GM12892 (cell line): Measurements from ENCODE around the gene CAP2.
"Not testable (repeated sequence)": the region's sequence is repeated elsewhere in the genome, so short reads cannot be mapped to it uniquely, and the experiment has no call there.

Source experiments
- DNase-seq: peaks from one replicate; pipeline ENCODE4 v3.0.0; 2011; ENCODE audit not compliant: insufficient read length
- FAIRE-seq: peaks from 2 replicates; lab custom pipeline; 2011; peaks lifted over from hg19 to GRCh38; lab: Jason Lieb, UNC
- POLR2A ChIP-seq: IDR thresholded peaks from 2 replicates; pipeline ENCODE4 v1.6.1; 2011; ENCODE audit warnings: low read depth, low read length, control low read depth
- POLR2AphosphoS5 ChIP-seq: IDR thresholded peaks from 2 replicates; pipeline ENCODE4 v1.6.1; 2011; ENCODE audit warnings: low read depth, low read length, control low read depth
- TAF1 ChIP-seq: IDR thresholded peaks from 2 replicates; pipeline ENCODE4 v1.6.1; 2011; ENCODE audit warnings: low read depth, mild to moderate bottlenecking, control low read depth, low read length, borderline replicate concordance

The CAP2 gene

GRCh38 chr6:17367868-17368267 is 25.5 kb upstream of the CAP2 start:
- no peak for DNase-seq
- no peak for TF ChIP-seq POLR2AphosphoS5
- TF ChIP-seq TAF1 = no peak
- TF ChIP-seq POLR2A = no peak
- FAIRE-seq = no peak

- no peak for FAIRE-seq
- TF ChIP-seq POLR2AphosphoS5 (no peak), POLR2A (no peak), TAF1 (no peak)
- no peak for DNase-seq
Observed at GRCh38 chr6:17381424-17382147, 11.8 kb upstream of the CAP2 start.

GRCh38 chr6:17385660-17386059 is 7.7 kb upstream of the CAP2 start:
- TF ChIP-seq POLR2AphosphoS5 (no peak), TAF1 (no peak), POLR2A (no peak)
- FAIRE-seq (no peak), DNase-seq (no peak)

GRCh38 chr6:17388365-17388764 is 5.0 kb upstream of the CAP2 start:
- FAIRE-seq (no peak), DNase-seq (no peak)
- TF ChIP-seq POLR2AphosphoS5 = no peak
- TF ChIP-seq TAF1 = no peak
- TF ChIP-seq POLR2A = no peak

GRCh38 chr6:17389274-17389847 is 4.0 kb upstream of the CAP2 start:
- TF ChIP-seq POLR2A = no peak
- TF ChIP-seq TAF1 = no peak
- no peak for TF ChIP-seq POLR2AphosphoS5
- FAIRE-seq (no peak), DNase-seq (no peak)

GRCh38 chr6:17390276-17390675 is 3.1 kb upstream of the CAP2 start:
- no peak for DNase-seq
- FAIRE-seq = no peak
- no peak for TF ChIP-seq TAF1
- TF ChIP-seq POLR2AphosphoS5 = no peak
- no peak for TF ChIP-seq POLR2A

GRCh38 chr6:17391976-17392375 is 1.4 kb upstream of the CAP2 start:
- no peak for TF ChIP-seq TAF1
- DNase-seq (no peak), FAIRE-seq (no peak)

- DNase-seq (no peak), FAIRE-seq (no peak)
- TF ChIP-seq POLR2AphosphoS5 (no peak), POLR2A (no peak), TAF1 (no peak)
Observed at GRCh38 chr6:17393892-17394631, 667 bp downstream of the CAP2 start.

- no peak for TF ChIP-seq POLR2A
- TF ChIP-seq POLR2AphosphoS5 = no peak
- no peak for TF ChIP-seq TAF1
- DNase-seq (no peak), FAIRE-seq (no peak)
Observed at GRCh38 chr6:17395112-17395511, 1.7 kb downstream of the CAP2 start.

GRCh38 chr6:17396256-17396655 is 2.9 kb downstream of the CAP2 start:
- DNase-seq (no peak), FAIRE-seq (no peak)
- TF ChIP-seq TAF1 (no peak), POLR2AphosphoS5 (no peak), POLR2A (no peak)

- no peak for FAIRE-seq
- no peak for DNase-seq
- no peak for TF ChIP-seq POLR2AphosphoS5
- no peak for TF ChIP-seq POLR2A
- TF ChIP-seq TAF1 = no peak
Observed at GRCh38 chr6:17397764-17398194, 4.4 kb downstream of the CAP2 start.

- not testable (repeated sequence) for FAIRE-seq, DNase-seq
Observed at GRCh38 chr6:17405181-17405943, 12.0 kb downstream of the CAP2 start.
